NCI-H187 treated with DMSO at 0.1 percent for 48 hours (cell line): ENCODE data around the gene CACNB1.
"Not testable (repeated sequence)": the region's sequence is repeated elsewhere in the genome, so short reads cannot be mapped to it uniquely, and the experiment has no call there.

Experiments
- DNase-seq: peaks from one replicate; lab custom pipeline; 2025; lab: John Stamatoyannopoulos, UW

CACNB1 gene

DNA sequence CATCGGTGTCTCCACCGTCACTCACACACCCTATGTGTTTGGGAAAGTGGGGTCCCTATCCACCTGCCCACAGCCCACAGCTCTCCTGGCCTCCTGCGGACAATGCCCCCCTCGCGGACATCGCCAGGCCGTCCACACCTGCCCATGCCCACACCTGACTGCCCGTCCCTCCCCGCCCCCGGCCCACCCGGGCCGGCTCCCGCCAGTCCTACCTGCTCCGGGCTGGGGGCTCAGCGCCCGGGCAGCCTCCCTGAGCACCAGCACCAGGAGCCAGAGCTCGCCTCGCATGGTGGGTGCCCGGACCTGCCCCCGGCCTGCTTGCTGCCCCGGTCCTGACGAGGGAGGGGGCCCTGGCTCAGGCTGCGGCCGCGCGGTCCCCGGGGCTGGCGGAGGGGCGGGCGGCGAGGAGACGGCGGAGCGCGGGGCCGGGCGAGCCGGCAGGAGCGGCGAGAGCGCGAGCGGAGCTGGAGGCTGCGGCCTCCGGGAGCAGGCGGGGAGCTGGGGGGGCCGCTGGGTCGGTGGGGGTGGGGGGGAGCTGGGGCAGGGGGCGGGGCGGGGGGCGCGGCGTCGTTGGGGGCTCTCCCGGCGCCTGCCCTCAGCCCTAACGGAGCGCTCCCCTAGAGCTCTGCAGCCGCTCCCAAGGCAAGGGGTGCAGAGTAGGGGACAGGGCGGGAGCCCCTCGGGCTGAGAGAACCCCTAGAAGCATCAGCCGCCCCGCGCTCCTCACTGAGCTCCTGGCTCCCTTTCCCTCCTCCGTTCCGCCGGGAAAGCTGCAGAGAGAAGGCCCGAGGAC lies 46.1 kb downstream of the CACNB1 start, which contains the start of gene PLXDC1:
TSS of gene PLXDC1 (minus strand) at position 488 of the 793 bp plus-strand sequence. CDS start at position 288, 200 bp downstream.
- no peak for DNase-seq

DNA sequence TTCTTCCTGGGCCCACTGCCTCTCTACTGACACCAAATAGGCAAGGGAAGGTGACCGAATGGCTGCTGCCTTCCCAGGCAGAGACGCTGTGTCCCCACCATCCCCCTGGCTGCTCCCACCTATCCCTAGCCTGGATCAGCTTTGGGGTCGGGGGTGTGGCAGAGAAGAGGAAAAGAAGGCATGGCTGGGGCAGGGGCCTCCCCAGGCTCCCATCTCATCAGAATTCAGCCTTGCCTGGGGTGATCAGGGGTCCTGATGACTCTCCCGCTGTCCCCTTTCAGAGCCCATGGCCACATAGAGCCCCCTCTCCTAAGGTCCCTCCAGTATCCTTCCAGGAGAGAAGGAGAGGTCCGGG lies 46.7 kb downstream of the CACNB1 start:
- DNase-seq: no peak

DNA sequence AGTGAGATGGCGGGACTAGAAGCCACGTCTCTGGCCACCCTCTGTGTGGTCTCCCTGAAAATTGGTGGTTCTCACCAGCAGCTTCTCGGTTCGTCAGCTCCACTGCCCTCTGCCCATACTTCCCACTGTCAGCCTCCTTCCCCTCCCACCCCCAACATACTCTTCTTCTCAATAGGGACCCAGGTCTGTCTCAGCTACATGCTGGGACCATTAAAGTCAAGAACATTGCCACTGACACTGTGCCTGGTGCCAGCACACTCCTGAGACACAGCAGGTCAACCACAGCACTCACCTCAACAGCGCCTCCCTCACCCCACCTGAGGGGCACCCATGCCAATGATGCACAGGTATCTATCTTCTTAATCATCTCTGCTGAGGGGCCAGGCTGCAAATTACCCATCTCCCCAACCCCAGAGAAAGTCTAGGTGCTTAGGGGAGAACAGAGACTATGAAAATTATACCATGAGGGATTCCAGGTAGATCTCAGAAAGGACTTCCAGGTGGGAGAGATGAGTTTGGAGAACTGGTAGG lies 47.3 kb downstream of the CACNB1 start:
- no peak for DNase-seq

DNA sequence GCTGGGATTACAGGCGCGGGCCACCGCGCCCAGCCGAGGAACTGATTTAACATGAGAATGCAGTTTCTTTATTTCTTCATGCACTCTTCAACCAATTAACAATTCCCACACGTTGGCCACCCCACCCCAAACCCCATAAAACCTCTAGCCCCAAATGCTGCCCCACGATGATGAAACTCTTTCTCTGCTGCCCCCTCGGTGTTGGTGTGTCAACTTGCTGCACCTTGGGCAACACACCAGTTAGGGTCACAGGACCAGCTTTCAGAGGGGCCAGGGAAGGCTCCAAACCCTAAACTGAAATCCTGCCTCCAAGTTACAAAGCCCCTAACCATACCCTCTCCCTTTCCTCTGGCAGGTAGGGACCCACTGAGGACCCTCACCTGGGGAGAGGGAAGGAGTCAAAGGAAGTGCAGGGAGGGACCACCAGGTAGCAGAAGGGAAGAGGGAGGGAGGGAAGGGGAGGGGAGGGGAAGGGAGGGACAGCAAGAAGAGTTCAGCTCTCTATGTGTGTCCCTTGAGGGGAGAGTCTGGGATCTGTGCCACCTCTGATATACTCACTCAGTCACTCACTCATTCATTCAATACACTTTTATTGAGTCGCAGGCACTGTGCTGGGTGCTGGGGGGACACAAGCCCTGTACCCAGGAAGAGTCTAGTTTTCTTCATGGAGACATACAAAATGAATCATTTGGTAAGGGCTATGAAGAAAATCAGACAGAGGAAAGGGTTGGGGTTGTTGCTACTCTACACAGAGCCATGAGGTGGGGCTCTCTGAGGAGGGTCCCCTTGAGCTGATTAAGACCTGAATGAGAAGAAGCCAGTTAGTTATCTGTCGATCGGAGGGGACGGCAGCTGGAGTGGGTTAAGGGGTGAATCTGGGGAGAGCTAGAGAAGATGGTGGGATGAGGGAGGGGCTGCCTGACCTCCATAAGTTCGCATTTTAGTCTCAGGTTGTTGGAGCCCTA lies 50.0 kb downstream of the CACNB1 start:
- DNase-seq: no peak

DNA sequence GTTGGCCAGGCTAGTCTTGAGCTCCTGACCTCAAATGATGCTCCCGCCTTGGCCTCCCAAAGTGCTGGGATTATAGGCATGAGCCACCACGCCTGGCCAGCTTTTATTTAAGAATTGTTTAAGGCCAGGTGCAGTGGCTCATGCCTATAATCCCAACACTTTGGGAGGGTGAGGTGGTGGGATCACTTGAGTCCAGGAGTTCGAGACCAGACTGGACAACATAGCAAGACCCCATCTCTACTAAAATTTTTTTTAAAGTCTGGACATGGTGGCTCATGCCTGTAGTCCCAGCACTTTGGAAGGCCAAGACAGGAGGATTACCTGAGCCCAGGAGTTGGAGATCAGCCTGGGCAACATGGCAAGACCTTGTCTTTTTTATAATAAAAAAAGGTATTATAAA lies 51.2 kb downstream of the CACNB1 start:
- no peak for DNase-seq

DNA sequence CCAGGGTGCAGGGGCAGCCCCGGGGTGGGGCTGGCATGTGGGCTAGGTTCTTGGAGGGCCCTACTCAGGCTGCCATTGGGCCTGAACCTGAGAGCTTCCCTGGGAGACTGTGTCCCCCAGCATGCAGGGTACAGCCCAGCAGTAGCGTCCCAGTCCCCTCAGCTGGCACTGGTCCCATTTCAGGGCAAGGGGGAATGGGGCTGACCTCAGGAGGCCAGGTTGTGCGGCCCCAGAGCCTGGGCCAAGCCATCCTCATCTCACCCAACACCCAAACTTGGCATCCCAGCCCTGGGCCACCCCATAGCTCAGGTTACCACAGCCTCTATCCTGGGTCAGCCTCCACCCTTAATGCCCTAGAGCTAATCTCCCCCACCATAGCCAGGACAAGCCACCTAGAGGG lies 52.3 kb downstream of the CACNB1 start:
- DNase-seq: no peak

DNA sequence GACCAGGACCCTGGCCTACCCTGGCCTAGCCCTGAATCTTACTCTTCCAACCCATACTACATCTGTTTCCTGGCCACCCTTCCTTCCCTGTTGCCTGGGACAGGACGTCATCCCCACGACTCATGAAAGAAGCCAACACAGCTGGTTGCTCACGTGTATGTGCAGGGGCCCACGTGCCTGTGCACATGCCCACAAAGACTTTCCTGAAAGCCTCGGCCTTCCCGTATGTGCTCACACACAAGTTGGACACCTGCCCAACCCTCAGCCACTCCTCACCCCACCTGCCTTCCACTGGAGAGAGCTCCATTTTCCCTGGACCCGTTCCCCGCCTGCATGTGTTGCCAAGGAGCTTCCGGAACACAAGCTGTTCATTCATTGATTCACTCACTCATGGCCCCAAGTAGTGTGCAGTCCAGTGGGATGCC lies 53.0 kb downstream of the CACNB1 start:
- DNase-seq: no peak

DNA sequence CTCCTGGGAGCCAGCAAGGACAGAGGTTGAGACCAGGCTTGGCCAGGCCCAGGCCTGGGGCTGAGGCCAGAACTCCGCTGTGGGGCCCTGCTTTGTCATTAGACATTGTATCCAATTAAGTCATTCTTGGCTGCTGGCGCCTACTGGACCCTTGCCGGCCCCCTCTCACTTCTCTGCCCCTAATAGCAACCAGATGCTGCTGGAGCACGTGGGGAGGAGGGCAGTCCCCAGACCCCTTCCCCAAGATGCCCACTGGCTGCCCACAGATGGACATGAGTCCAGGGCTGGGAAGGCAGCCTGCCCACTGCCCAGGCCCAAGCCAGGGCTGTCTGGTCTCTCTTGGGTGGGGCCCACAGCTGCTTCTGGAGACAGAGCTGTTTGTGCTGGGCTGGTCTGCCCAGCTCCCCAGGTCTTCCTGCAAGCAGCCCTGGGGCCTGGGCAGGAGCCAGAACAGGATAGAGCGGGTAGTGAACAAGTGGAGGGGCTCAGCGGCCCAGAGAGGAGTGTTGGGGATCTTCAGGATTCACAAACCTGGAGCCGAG lies 53.8 kb downstream of the CACNB1 start:
- DNase-seq: no peak

DNA sequence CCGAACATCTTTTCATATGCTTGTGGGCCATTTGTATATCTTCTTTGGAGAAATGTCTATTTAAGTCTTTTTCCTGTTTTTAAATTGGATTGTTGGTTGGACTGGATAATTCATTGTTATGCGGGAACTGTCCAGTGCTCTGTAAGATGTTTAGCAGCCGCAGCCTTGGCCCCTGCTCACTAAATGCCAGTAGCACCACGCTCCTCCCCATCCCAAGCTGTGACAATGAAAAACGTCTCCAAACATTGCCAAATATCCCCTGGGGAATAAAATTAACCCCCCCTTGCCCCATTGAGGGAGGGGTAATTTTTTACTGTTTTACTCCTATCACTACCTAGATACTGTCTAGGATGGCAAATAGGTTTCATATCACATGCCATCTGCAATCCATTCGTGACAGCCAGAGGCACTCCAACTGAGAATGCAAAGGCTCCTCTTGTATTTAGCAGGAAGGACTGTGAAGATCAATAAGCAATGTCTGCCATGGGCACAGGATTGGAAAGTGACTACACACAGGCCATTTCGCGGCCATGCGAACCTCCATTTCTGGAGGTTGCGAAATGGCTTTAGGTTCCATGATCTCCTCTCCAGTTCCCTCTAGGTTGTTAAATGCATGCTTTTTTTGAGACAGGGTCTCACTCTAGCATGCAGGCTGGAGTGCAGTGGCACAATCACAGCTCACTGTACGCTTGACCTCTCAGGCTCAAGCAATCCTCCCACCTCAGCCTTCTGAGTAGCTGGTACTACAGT lies 55.4 kb downstream of the CACNB1 start:
- DNase-seq: no peak

DNA sequence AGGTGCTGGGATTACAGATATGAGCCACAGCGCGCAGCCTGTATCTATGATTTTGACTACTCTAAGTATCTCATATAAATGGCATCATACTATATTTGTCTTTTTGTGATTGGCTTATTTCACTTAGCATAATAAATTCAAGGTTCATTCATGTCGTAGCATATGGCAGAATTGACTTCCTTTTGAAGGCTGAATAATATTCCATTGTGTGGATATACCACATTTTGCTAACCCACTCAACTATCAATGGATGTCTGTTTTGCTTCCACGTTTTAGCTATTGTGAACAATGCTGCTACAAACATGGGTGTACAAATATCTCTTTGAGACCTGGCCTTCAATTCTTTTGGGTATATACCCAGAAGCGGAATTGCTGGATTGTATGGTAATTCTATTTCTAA lies 56.2 kb downstream of the CACNB1 start:
- no peak for DNase-seq

DNA sequence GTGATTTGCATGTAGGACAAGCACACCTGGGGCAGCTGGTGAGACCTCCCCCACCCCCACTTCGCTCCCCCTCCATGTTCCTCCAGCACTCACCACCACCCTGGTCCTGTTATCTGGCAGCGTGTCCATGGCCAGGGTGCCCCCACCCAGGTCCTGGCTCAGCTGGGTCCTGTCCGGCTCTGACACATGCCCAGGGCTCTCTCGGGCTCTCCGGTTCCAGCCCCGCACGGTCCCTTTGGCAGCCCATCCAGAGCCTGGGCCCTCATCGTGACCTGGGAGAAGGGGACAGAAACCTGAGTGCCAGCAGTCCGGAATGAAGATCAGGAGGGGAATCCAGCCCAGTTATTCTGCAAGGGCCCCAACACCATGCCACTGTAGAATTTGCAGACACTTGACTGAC lies 57.9 kb downstream of the CACNB1 start:
- DNase-seq: no peak

DNA sequence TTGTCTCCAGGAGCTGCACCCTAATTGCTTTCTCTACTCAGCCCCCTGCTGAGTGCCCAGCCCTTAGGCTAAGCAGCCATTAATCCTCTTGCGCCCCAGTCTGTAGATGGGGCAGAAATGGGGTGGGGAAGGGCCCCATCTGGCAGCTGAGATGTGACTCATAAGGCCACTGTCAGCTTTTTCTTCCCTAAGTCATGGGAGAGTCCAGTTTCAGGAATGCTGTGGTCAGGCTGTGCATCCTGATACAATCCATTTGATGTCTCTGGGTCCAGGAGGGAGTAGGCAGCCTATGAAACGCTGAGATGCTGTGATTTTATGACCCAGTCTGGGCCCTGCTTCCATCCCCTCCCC lies 58.3 kb downstream of the CACNB1 start:
- DNase-seq: no peak

DNA sequence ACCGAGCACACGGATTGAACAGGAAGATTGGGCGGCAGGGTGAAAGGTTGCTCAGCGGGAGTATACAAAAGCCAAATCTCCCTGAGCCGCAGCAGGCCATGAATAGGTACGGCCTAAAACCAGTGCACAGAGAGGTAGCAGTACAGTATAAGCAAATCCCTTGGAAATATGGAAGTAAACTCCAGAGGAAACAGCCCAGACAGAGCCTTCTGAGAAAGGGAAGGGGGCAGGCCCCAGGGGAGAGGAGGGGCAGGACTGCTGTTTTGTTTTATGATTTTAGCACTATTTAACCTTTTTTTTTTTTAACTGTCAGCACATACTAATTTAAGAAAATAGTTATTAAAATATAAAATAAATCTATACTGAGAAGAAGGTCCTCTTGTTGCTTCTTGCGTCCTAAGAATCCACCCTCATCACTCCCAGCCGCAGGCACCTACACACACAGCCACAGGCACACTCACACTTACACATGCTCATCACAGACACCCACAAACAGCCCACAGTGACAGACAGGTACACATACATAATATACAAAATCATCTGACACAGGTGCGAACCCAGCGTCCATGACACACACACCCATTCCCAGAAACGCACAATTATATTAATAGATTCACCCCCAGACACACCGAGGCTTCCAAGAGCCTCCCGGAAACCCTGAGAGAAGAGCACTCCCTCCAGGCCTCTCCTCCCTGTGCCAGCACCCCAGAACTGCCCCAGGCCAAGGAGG lies 58.9 kb downstream of the CACNB1 start:
- DNase-seq: no peak

DNA sequence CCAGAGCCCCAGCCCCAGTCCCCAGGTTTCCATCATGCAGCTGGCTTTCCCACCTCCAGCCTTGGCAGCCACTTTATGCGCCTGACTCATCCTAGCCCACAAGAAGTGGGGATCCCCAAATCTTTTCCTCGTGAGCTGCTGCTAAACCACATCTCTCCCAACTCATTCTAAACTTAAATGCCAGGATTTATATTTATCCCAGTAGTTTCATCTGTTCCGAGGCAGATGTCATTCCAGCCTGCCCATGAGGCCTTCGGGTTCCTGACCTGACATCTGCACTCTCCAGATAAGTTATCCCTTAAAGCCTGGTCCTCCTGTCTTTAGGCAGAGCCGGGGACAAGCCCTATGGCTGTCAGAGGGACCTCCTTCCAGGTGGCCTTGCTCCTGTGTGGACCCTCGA lies 62.6 kb downstream of the CACNB1 start:
- DNase-seq: no peak

DNA sequence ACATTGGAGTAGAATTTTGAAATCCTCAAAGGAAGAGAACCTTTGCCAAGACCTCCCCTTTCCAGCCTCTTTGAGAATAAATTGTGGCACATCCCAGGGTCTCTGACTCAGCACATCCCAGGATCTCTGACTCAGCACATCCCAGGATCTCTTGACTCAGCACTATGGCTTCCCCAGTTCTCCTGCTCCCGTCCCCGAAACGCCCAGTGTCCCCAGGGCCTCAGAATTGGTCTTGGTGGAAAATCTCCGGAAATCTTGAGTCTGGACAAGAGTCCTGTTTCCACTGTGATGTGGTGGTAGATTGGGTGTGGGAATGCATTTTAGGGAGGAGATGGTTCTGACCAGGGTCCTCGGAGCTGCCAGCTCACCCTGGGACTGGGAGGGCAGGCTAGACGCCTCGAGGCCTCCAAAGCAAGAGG lies 65.3 kb downstream of the CACNB1 start:
- DNase-seq: no peak

DNA sequence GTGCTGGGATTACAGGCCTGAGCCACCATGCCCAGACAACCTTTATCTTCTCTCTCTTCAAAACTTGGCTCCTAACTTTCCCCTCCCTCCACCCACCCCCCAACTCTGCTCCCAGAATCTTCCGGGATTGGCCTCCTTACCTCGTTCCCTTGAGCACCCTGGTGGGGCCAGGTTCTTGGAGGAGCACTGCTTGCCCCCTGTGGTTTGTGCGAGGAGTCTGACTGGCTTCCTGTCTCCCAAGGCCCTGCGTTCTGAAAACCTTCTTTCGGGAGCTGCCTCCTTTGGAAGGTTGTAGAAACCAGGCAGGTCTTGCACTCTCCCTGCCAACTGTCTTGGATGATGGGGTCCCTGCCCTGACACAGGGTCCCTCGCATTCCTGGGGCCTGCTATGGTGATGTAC lies 65.9 kb downstream of the CACNB1 start:
- no peak for DNase-seq

DNA sequence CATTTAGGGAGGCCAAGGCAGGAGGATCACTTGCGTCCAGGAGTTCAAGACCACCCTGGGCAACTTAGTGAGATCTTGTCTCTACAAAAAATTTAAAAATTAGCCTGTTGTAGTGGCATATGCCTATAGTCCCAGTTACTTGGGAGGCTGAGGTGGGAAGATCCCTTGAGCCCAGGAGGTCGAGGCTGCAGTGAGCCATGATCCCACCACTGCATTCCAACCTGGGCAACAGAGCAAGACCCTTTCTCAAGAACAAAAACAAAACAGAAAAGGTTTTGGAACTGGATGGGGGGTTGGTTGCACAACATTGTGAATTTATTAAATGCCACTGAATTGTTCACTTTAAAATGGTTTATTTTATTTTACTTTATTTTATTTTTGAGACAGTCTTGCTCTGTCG lies 67.3 kb downstream of the CACNB1 start:
- DNase-seq: no peak

DNA sequence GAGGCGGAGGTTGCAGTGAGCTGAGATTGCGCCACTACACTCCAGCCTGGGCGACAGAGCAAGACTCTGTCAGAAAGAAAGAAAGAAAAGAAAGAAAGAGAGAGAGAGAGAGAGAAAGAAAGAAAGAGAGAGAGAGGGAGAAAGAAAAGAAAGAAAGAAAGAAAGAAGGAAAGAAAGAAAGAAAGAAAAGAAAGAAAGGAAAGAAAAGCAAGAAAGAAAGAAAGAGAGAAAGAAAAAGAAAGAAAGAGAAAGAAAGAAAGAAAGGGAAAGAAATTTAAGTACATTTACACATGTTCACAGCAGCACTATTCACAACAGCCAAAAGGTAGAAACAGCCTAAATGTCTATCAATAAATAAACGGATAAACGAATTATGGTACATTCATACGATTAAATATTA lies 67.9 kb downstream of the CACNB1 start:
- not testable (repeated sequence) for DNase-seq

DNA sequence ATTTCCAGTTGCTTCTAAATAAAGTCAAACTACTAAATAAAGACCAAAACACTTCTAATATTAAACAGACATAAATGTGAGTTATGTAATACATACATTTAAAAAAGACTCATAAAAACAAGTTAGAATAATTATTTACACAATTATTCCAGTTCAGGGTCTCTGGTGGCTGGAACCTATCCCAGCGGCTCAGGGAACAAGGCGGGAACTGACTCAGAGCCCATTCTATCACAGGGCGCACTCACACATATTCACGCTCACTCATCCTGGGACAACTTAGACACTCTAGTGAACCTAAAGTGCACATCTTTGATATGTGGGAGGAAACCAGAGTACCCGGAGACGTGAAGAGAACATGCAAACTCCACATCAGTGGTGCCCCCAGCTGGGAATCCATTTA lies 71.0 kb downstream of the CACNB1 start:
- no peak for DNase-seq

DNA sequence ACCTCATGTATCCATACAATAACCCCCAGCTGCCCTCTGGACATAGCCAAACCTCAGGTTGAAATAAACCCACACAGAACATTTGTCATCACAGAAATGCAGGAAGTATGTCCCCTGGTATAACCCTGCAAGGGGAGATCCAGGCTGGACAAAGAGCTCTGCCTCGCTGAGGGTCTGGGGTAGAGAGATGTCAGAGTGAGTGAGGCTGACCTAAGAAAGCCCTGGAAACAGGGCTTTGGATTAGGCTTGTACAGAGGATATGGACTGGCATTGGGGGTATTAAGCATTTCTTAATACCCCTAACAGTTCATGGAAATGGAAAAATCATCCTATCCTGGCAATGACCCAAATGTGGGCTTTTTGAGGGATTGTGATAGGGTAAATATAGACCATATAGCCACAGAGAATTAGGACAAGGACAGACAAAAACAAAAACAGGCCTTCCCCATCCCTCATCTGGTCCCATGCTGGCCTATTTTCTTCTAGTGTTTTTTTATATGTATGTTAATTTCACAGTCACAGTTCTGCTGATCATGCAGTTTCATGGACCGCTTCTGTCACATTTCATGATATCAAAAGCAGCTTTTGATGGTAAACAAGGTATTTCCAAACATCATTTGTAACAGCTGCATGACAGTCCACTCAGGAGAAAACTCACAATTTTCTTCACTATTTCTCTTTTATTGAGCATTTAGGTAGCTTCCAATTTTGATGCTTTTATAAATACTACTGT lies 72.2 kb downstream of the CACNB1 start:
- no peak for DNase-seq

DNA sequence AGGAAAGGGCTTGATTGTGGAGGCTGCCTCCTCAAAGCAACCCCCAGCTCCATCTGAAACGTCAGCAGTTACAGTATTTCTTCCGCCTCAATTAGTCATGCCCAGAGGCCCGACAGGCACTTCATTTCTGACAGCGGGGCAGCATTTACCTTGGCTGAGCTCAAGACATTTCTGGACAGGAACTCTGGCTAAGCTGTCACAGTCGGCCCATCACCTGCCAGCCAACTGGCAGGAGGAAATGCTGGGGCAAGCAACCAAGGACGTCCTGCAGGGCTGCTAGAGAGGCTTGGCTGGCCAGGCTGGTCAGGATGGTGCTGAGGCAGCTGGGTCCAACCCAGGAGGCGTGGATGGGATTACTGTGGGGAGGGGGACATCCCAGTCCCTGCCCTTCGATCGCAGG lies 73.8 kb downstream of the CACNB1 start:
- DNase-seq: no peak
